K562 (cell line): ENCODE data around the gene OR51V1. TPM values are rescaled to one million over a fixed set of nuclear protein-coding genes. Genes with fewer than 3 reads are reported as not detected.
A peak's percentile ranks its signal among the peaks of the same experiment; 100 is the strongest.

Experiments
- ATAC-seq: fragments of 200-7000 bp; cut with Tn5 transposase; 3 replicates; pipeline ENCODE4 v1.9.1; 2020; ENCODE audit warnings: moderate library complexity
- BruUV-seq: library from RNA; stranded (reverse); fragments of 400-500 nt; replicated peaks from 2 replicates; lab custom pipeline; 2021; lab: Mats Ljungman, UMichigan
- CTCF ChIA-PET: fragments of 300-600 bp; formaldehyde crosslinking; extraction: SDS; loops from one replicate; lab custom pipeline; 2021; ENCODE audit warnings: low intra/inter-chr PET ratio; lab: Yijun Ruan, JAX
- POLR2A ChIA-PET: fragments of 300-600, 350-650 bp; sonication (Branson Sonifier 250); formaldehyde crosslinking; extraction: SDS; loops from one replicate; lab custom pipeline; 2021; ENCODE audit warnings: antibody characterized with exemption, inconsistent platforms; lab: Yijun Ruan, JAX
- DNase-seq, 4 experiments: peaks; one replicate each; pipeline versions ENCODE4 v3.0.0 to v3.0.0-alpha.2; 2011 to 2018; ENCODE audit warnings: low spot score in 3 of 4, mixed read lengths in 3 of 4; ENCODE audit errors: extremely low read depth in 1 of 4
- FAIRE-seq: peaks from 2 replicates; lab custom pipeline; 2011; peaks lifted over from hg19 to GRCh38; lab: Jason Lieb, UNC
- H2AFZ ChIP-seq: 2 replicates; pipeline ENCODE4 v1.6.0; 2011; ENCODE audit warnings: low read depth, low read length, control low read depth, inconsistent platforms
- H3K27ac ChIP-seq: fragments of 200-600 bp; 3 replicates; pipeline ENCODE4 v1.8.0; 2011; ENCODE audit warnings: low read depth, mild to moderate bottlenecking, control low read depth, inconsistent platforms, low read length, moderate library complexity, mixed read lengths; ENCODE audit errors: extremely low read depth
- H3K27me3 ChIP-seq, 2 experiments: fragments of 300-600 bp in 1 of 2; 2 replicates in 1 of 2; 3 replicates in 1 of 2; pipeline versions ENCODE4 v1.6.0 to v1.8.0; 2011; ENCODE audit warnings: inconsistent platforms in 2 of 2, low read length in 2 of 2, mild to moderate bottlenecking in 1 of 2, mixed read lengths in 1 of 2, moderate library complexity in 1 of 2; ENCODE audit not compliant: control insufficient read depth in 2 of 2, insufficient read depth in 2 of 2
- H3K36me3 ChIP-seq: fragments of 300-600 bp; 3 replicates; pipeline ENCODE4 v1.8.0; 2011; ENCODE audit warnings: mild to moderate bottlenecking, low read length, inconsistent platforms; ENCODE audit not compliant: control insufficient read depth, insufficient read depth
- H3K4me1 ChIP-seq, 2 experiments: fragments of 200-600 bp in 1 of 2; replicated peaks in 1 of 2; 2 replicates in 1 of 2; 3 replicates in 1 of 2; pipeline versions ENCODE4 v1.5.1 to v1.8.0; 2011; ENCODE audit warnings: inconsistent platforms in 2 of 2, low read length in 2 of 2, mild to moderate bottlenecking in 1 of 2, mixed read lengths in 1 of 2, moderate library complexity in 1 of 2; ENCODE audit not compliant: control insufficient read depth in 2 of 2, insufficient read depth in 2 of 2
- H3K4me2 ChIP-seq: 2 replicates; pipeline ENCODE4 v1.6.1; 2011; ENCODE audit warnings: low read length, control low read depth, inconsistent platforms, mixed read lengths; ENCODE audit not compliant: insufficient read depth
- H3K4me3 ChIP-seq: fragments of 200-600 bp; sonication (generic), shearing (Covaris generic); 2 replicates; pipeline ENCODE4 v1.5.1; 2016; ENCODE audit warnings: control low read depth, inconsistent platforms
- H3K79me2 ChIP-seq: fragments of 200-600 bp; 3 replicates; pipeline ENCODE4 v1.8.0; 2011; ENCODE audit warnings: low read length, inconsistent platforms; ENCODE audit not compliant: control insufficient read depth, insufficient read depth
- H3K9ac ChIP-seq, 2 experiments: 2 replicates each; pipeline versions ENCODE4 v1.6.0 to v1.6.1; 2011; ENCODE audit warnings: low read depth in 2 of 2, low read length in 2 of 2, control low read depth in 1 of 2, inconsistent platforms in 1 of 2, mild to moderate bottlenecking in 1 of 2, mixed read lengths in 1 of 2; ENCODE audit not compliant: insufficient read depth in 1 of 2
- H3K9me1 ChIP-seq: one replicate; pipeline ENCODE4 v1.6.0; 2011; ENCODE audit warnings: inconsistent platforms, mild to moderate bottlenecking, low read length, moderate library complexity; ENCODE audit not compliant: control insufficient read depth, insufficient read depth
- H3K9me3 ChIP-seq: replicated peaks from 2 replicates; pipeline ENCODE4 v1.5.1; 2011; ENCODE audit warnings: low read depth, low read length, inconsistent platforms; ENCODE audit not compliant: control insufficient read depth, insufficient read depth
- H4K20me1 ChIP-seq: replicated peaks from 2 replicates; pipeline ENCODE4 v1.6.1; 2011; ENCODE audit warnings: low read length, inconsistent platforms, mixed read lengths; ENCODE audit not compliant: control insufficient read depth, insufficient read depth
- HLTF ChIP-seq: fragments of 450-650 bp; IDR thresholded peaks from 2 replicates; pipeline ENCODE4 v1.6.1; 2016
- PRMT5 ChIP-seq: sonication (generic); formaldehyde crosslinking; IDR thresholded peaks from 2 replicates; pipeline ENCODE4 v1.5.0; 2020; ENCODE audit warnings: missing genetic modification reagents
- ZKSCAN1 ChIP-seq: fragments of 150-350 bp; IDR thresholded peaks from 2 replicates; pipeline ENCODE4 v1.6.1; 2016; ENCODE audit warnings: low read depth, low read length
- ZNF764 ChIP-seq: fragments of 250-450 bp; sonication (Bioruptor Pico); IDR thresholded peaks from 2 replicates; pipeline ENCODE4 v1.4.0; 2020; ENCODE audit warnings: low read depth, mild to moderate bottlenecking, moderate library complexity
- in situ Hi-C: fragments of 300-500 bp; cut with MboI; formaldehyde crosslinking; loops from 4 replicates; pipeline ENCODE4 v1.15.0; 2018; ENCODE audit warnings: inconsistent platforms, mixed read lengths
- intact Hi-C: fragments of 100-400 bp; cut with micrococcal nuclease; formaldehyde crosslinking; loops from 2 replicates; pipeline ENCODE4 v1.14.2; 2022
- polyA plus RNA-seq, 8 experiments: library from polyadenylated mRNA; depleted of rRNA in 4 of 8; stranded (reverse) in 5 of 8; unstranded in 3 of 8; fragments of >200 nt; fragmentation: Nextera tagmentation in 2 of 8; fragmentation: Illumina TruSeq in 1 of 8; extraction: Ambion mirVana in 2 of 8; extraction: Trizol in 1 of 8; gene quantifications; 2 replicates each; pipeline versions ENCODE4 v1.2.1 to v1.2.3, GENCODE V29; 2011 to 2014; ENCODE audit warnings: inconsistent platforms in 1 of 8, missing spikeins in 1 of 8
- total RNA-seq, 7 experiments: library from RNA; depleted of rRNA in 6 of 7; stranded (reverse); fragments of >200 nt in 6 of 7; fragmentation: Illumina TruSeq in 2 of 7; extraction: Trizol in 2 of 7; gene quantifications; 2 replicates each; pipeline versions ENCODE4 v1.2.1 to v1.2.3, GENCODE V29; 2011 to 2021; ENCODE audit warnings: low replicate concordance in 1 of 7
- TF ChIP-seq, protein P1 (sequence below), 2 experiments: fragments of 450-650 bp; formaldehyde crosslinking in 1 of 2; IDR thresholded peaks; 2 replicates each; pipeline versions ENCODE4 v1.4.0 to v1.6.1; 2014 to 2020; ENCODE audit warnings: mild to moderate bottlenecking in 2 of 2, borderline replicate concordance in 1 of 2, low read depth in 1 of 2
- TF ChIP-seq, protein P2 (sequence below): sonication (generic); formaldehyde crosslinking; IDR thresholded peaks from 2 replicates; pipeline ENCODE4 v1.8.1; 2022; ENCODE audit warnings: missing genetic modification reagents
- TF ChIP-seq, protein P3 (sequence below): IDR thresholded peaks from 2 replicates; pipeline ENCODE4 v1.6.1; 2012; ENCODE audit warnings: low read depth, low read length, improper control_type of control experiment, borderline replicate concordance
- TF ChIP-seq, protein P4 (sequence below): fragments of 250-450 bp; sonication (Bioruptor Pico); IDR thresholded peaks from 2 replicates; pipeline ENCODE4 v1.9.0; 2021; ENCODE audit warnings: mild to moderate bottlenecking, inconsistent platforms

OR51V1 gene
- total and polyA plus RNA-seq, 9 of the 15 experiments (the other 6 are each of a cell fraction or from before 2014, with no cell fraction given) = not detected

DNA sequence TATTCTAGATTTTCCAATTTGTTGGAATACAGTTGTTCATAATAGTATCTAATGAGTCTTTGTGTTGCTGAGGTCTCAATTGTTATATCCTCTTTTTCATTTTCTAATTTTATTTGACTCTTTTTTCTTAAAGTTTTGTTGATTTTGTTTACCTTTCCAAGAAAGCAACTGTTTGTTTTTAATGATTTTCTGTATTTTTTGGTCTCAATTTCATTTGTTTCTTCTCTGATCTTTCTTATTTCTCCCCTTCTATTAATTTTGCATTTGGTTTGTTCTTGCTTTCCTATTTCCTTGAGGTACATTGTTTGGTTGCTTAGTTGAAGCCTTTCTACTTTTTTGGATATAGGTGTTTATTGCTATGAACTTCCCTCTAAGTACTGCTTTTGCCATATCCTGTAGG is 40.7 kb downstream of the OR51V1 start:
- ChIA-PET CTCF (no interaction called here), POLR2A (interaction anchor here (0.7 kb wide), 1 partner anchor 324 kb away, joined by 3 read pairs; no protein-coding TSS in a partner anchor)
- ATAC-seq = no peak; the same call in 1 of the 3 replicates
- TF ChIP-seq HLTF (no peak), PRMT5 (CRISPR knock-in tag) (no peak), ZKSCAN1 (no peak), ZNF764 (CRISPR knock-in tag) (no peak)
- TF ChIP-seq, protein P1, sequence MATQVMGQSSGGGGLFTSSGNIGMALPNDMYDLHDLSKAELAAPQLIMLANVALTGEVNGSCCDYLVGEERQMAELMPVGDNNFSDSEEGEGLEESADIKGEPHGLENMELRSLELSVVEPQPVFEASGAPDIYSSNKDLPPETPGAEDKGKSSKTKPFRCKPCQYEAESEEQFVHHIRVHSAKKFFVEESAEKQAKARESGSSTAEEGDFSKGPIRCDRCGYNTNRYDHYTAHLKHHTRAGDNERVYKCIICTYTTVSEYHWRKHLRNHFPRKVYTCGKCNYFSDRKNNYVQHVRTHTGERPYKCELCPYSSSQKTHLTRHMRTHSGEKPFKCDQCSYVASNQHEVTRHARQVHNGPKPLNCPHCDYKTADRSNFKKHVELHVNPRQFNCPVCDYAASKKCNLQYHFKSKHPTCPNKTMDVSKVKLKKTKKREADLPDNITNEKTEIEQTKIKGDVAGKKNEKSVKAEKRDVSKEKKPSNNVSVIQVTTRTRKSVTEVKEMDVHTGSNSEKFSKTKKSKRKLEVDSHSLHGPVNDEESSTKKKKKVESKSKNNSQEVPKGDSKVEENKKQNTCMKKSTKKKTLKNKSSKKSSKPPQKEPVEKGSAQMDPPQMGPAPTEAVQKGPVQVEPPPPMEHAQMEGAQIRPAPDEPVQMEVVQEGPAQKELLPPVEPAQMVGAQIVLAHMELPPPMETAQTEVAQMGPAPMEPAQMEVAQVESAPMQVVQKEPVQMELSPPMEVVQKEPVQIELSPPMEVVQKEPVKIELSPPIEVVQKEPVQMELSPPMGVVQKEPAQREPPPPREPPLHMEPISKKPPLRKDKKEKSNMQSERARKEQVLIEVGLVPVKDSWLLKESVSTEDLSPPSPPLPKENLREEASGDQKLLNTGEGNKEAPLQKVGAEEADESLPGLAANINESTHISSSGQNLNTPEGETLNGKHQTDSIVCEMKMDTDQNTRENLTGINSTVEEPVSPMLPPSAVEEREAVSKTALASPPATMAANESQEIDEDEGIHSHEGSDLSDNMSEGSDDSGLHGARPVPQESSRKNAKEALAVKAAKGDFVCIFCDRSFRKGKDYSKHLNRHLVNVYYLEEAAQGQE (IDR thresholded peaks at IDR 0.05; ENCODE audit: borderline replicate concordance) = no peak
- TF ChIP-seq, protein P1 (CRISPR knock-in tag; IDR thresholded peaks at IDR 0.05; ENCODE audit: low read depth) = no peak
- TF ChIP-seq, protein P2, sequence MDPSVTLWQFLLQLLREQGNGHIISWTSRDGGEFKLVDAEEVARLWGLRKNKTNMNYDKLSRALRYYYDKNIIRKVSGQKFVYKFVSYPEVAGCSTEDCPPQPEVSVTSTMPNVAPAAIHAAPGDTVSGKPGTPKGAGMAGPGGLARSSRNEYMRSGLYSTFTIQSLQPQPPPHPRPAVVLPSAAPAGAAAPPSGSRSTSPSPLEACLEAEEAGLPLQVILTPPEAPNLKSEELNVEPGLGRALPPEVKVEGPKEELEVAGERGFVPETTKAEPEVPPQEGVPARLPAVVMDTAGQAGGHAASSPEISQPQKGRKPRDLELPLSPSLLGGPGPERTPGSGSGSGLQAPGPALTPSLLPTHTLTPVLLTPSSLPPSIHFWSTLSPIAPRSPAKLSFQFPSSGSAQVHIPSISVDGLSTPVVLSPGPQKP (CRISPR knock-in tag) = no peak
- TF ChIP-seq, protein P3, sequence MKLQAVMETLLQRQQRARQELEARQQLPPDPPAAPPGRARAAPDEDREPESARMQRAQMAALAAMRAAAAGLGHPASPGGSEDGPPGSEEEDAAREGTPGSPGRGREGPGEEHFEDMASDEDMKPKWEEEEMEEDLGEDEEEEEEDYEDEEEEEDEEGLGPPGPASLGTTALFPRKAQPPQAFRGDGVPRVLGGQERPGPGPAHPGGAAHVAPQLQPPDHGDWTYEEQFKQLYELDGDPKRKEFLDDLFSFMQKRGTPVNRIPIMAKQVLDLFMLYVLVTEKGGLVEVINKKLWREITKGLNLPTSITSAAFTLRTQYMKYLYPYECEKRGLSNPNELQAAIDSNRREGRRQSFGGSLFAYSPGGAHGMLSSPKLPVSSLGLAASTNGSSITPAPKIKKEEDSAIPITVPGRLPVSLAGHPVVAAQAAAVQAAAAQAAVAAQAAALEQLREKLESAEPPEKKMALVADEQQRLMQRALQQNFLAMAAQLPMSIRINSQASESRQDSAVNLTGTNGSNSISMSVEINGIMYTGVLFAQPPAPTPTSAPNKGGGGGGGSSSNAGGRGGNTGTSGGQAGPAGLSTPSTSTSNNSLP = no peak
- TF ChIP-seq, protein P4, sequence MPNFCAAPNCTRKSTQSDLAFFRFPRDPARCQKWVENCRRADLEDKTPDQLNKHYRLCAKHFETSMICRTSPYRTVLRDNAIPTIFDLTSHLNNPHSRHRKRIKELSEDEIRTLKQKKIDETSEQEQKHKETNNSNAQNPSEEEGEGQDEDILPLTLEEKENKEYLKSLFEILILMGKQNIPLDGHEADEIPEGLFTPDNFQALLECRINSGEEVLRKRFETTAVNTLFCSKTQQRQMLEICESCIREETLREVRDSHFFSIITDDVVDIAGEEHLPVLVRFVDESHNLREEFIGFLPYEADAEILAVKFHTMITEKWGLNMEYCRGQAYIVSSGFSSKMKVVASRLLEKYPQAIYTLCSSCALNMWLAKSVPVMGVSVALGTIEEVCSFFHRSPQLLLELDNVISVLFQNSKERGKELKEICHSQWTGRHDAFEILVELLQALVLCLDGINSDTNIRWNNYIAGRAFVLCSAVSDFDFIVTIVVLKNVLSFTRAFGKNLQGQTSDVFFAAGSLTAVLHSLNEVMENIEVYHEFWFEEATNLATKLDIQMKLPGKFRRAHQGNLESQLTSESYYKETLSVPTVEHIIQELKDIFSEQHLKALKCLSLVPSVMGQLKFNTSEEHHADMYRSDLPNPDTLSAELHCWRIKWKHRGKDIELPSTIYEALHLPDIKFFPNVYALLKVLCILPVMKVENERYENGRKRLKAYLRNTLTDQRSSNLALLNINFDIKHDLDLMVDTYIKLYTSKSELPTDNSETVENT (CRISPR knock-in tag) = no peak

More for the DNA sequence above, 40.7 kb downstream of the OR51V1 start:
- H3K9ac ChIP-seq = 0 out of 4 replicates have a peak overlapping the region, but pooled peaks of 1 of the 2 experiments have one; percentile 3
- no peak overlapping the region for H3K4me3 ChIP-seq
- in situ Hi-C loops = loop anchor here (5.0 kb wide), 1 partner anchor 1513 kb away; the partner anchor contains the start of gene ART1
- no peaks in the 10 kb centered on the region for H3K9me1 ChIP-seq
- no peak overlapping the region for H3K4me2 ChIP-seq
- intact Hi-C loops = no loop called here
- no peaks in the 10 kb centered on the region for H3K79me2 ChIP-seq
- no TSS peak for BruUV-seq
- no peaks in the 10 kb centered on the region for H4K20me1 ChIP-seq
- DNase-seq (no peak), FAIRE-seq (no peak)
- peak overlapping the region; percentile 35 for H2AFZ ChIP-seq
- H3K9me3 ChIP-seq = 0 out of 2 replicates have a peak, but pooled peaks cover 3% of the 10 kb centered on the region
- peaks cover 0 to 3% of the 10 kb centered on the region in 2 experiments; a peak in 2 of 5 replicates for H3K4me1 ChIP-seq
- H3K27me3 ChIP-seq = no peaks in the 10 kb centered on the region
- 0 out of 3 replicates have a peak overlapping the region, but pooled peaks have one; percentile 7 for H3K27ac ChIP-seq
- H3K36me3 ChIP-seq = no peaks in the 10 kb centered on the region
